ENCODE results near the gene NXNL1.

The NXNL1 gene

DNA sequence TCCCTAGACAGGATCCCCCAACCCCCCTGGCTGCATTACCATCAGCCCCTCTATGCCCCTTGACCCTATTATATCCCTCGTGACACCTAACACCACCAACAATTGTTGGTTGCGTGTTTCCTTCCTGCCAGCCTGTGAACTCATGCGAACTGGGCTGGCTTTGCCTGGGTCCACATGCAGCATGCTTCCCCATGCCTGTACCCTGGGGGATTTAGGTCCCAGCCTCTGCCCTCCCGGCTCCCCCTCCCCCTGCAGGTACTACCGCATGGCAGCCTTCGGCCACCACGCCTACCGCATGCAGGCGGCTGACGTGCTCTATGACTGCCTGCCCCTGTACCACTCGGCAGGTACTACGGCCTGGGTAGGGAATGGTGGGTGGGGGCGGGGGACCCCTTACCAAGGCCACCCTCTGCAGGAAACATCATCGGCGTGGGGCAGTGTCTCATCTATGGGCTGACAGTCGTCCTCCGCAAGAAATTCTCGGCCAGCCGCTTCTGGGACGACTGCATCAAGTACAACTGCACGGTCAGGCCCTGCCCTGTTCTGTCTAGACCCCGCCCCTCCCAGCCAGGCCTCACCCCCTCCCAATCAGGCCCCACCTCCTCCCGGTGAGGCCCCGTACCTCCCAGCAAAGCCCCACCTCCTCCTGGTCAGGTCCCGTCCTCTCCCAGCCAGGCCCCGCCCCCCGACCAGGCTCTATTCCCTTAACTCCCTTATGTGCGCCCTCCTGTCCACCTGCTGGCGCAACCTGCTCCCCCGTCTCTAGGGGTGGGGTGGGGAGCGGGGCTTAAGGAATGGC, 28.1 kb upstream of the NXNL1 start:
- TF ChIP-seq, protein P1, sequence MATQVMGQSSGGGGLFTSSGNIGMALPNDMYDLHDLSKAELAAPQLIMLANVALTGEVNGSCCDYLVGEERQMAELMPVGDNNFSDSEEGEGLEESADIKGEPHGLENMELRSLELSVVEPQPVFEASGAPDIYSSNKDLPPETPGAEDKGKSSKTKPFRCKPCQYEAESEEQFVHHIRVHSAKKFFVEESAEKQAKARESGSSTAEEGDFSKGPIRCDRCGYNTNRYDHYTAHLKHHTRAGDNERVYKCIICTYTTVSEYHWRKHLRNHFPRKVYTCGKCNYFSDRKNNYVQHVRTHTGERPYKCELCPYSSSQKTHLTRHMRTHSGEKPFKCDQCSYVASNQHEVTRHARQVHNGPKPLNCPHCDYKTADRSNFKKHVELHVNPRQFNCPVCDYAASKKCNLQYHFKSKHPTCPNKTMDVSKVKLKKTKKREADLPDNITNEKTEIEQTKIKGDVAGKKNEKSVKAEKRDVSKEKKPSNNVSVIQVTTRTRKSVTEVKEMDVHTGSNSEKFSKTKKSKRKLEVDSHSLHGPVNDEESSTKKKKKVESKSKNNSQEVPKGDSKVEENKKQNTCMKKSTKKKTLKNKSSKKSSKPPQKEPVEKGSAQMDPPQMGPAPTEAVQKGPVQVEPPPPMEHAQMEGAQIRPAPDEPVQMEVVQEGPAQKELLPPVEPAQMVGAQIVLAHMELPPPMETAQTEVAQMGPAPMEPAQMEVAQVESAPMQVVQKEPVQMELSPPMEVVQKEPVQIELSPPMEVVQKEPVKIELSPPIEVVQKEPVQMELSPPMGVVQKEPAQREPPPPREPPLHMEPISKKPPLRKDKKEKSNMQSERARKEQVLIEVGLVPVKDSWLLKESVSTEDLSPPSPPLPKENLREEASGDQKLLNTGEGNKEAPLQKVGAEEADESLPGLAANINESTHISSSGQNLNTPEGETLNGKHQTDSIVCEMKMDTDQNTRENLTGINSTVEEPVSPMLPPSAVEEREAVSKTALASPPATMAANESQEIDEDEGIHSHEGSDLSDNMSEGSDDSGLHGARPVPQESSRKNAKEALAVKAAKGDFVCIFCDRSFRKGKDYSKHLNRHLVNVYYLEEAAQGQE (IDR thresholded peaks at IDR 0.05; ENCODE audit: insufficient read depth in 1 of 2, low read depth in 2 of 2, low read length in 2 of 2) = no peak
- TF ChIP-seq FOXP2 (optimal IDR thresholded peaks at IDR 0.05; ENCODE audit: borderline replicate concordance, extremely low read depth, extremely low read length, insufficient read depth) (no peak), SIN3A (IDR thresholded peaks at IDR 0.05; ENCODE audit: borderline replicate concordance, insufficient read depth, low read length) (no peak), POLR2AphosphoS5 (IDR thresholded peaks at IDR 0.05; ENCODE audit: low read depth, low read length) (no peak), TAF1 (IDR thresholded peaks at IDR 0.05; ENCODE audit: borderline replicate concordance, insufficient read depth, low read length) (no peak)

DNA sequence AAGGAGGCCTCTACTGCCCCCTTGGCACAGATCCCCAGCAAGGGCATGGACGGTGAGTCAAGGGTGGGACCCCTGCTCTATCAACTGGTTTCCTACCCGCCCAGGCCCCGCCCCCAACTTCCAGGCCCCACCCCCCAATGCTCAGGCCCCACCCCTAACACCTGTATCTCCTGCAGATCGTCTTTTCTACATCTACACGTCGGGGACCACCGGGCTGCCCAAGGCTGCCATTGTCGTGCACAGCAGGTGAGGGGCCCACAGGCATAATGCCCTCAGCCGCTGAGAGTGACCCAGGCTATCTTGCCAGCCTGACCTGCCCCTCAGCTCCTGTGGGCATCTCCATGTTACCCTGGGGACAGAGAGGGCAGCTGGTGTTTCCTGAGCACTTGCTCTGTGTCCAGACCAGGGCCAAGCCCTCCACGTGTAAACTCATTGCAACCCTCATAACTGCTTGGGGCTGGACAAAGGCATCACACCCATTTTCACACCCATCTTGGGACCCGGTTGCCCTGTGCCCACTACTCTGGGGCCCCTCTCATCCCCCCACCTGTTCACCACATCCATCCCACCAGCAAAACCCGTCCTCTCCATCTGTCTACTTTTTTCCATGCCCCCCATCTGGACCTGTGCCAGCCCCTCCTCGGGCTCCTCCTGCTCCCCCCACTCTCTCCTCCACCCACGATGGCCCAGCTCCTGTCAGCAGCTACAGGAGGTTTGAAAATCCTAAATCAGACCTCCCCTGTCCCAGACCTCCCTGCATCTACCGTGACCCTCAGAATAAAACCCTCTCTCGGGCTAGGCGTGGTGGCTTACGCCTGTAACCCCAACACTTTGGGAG, 26.8 kb upstream of the NXNL1 start:
- no peak for TF ChIP-seq TAF1 (IDR thresholded peaks at IDR 0.05; ENCODE audit: borderline replicate concordance, insufficient read depth, low read length)
- no peak for TF ChIP-seq POLR2AphosphoS5 (IDR thresholded peaks at IDR 0.05; ENCODE audit: low read depth, low read length)
- TF ChIP-seq FOXP2 (optimal IDR thresholded peaks at IDR 0.05; ENCODE audit: borderline replicate concordance, extremely low read depth, extremely low read length, insufficient read depth) = no peak

DNA sequence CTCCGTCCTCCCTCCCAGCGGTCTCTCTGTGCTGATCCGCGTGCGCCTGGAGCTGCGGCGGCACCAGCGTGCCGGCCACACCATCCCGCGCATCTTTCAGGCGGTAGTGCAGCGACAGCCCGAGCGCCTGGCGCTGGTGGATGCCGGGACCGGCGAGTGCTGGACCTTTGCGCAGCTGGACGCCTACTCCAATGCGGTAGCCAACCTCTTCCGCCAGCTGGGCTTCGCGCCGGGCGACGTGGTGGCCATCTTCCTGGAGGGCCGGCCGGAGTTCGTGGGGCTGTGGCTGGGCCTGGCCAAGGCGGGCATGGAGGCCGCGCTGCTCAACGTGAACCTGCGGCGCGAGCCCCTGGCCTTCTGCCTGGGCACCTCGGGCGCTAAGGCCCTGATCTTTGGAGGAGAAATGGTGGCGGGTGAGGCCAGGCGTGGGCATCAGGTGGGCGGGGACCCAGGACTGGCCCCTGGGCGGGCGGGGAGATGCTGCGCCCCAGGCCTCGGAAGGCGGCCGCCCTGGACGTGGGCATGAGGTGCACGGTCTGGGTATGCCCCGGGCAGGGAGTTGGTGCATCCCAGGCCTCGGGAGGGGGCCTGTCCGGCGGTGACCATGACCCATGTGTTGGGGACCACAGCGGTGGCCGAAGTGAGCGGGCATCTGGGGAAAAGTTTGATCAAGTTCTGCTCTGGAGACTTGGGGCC, 26.0 kb upstream of the NXNL1 start:
- TF ChIP-seq SIN3A (IDR thresholded peaks at IDR 0.05; ENCODE audit: borderline replicate concordance, insufficient read depth, low read length) (no peak), FOXP2 (optimal IDR thresholded peaks at IDR 0.05; ENCODE audit: borderline replicate concordance, extremely low read depth, extremely low read length, insufficient read depth) (no peak), POLR2AphosphoS5 (IDR thresholded peaks at IDR 0.05; ENCODE audit: low read depth, low read length) (no peak), TAF1 (IDR thresholded peaks at IDR 0.05; ENCODE audit: borderline replicate concordance, insufficient read depth, low read length) (no peak)
- TF ChIP-seq, protein P1 (IDR thresholded peaks at IDR 0.05; ENCODE audit: insufficient read depth in 1 of 2, low read depth in 2 of 2, low read length in 2 of 2) = no peak

DNA sequence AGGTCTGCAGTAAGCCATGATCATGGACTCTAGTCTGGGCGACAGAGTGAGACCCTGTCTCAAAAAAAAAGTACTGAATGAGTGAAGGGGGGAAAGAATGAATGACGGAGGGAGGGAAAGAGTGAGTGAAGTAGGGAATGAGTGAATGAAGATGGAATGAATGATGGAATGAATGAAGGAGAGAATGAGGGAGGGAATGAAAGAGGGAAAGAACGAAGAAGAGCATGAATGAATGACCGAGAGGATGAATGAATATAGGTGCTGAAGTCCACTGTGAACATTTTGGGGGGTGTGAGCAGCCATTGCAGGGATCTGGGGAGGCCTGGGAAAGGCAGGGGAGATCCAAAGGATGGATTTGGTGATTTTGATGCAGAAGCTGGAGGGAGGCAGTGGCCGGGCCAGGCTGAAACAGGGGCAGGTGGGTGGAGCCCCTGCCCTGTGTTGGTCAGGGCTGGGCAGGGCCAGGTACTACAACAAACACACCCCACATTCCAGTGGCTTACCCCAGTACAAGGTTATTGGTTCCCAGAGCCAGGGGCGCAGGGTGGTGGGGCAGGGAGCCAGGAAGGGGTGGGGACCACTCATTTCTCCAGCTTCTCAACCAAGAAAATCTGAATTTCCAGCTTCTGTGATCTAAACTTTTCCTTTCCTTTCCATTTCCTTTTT, 23.9 kb upstream of the NXNL1 start:
- TF ChIP-seq POLR2AphosphoS5 (IDR thresholded peaks at IDR 0.05; ENCODE audit: low read depth, low read length) = no peak

DNA sequence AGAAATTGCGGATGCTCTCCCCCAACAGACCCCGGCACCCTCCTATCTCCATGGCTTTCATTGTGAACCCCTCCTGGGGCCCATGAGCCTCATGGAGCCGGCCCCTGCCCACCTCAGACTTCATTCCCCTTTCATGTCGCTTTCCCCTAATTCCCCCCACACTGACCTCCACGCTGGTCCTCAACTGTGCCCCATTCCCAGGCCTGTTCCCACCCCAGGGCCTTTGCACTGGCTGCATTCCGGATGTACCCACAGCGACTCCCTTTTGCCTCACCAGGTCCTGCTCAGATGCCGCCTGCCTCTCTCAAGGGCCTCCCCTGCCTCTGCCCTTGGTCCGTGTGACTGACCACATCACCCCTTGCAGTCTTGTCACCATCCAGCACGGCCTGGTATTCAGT, 22.9 kb upstream of the NXNL1 start:
- TF ChIP-seq FOXP2 (optimal IDR thresholded peaks at IDR 0.05; ENCODE audit: borderline replicate concordance, extremely low read depth, extremely low read length, insufficient read depth) (no peak), POLR2AphosphoS5 (IDR thresholded peaks at IDR 0.05; ENCODE audit: low read depth, low read length) (no peak), SIN3A (IDR thresholded peaks at IDR 0.05; ENCODE audit: borderline replicate concordance, insufficient read depth, low read length) (no peak), TAF1 (IDR thresholded peaks at IDR 0.05; ENCODE audit: borderline replicate concordance, insufficient read depth, low read length) (no peak)
- TF ChIP-seq, protein P1 (IDR thresholded peaks at IDR 0.05; ENCODE audit: insufficient read depth in 1 of 2, low read depth in 2 of 2, low read length in 2 of 2) = no peak
